ENCODE results near the gene PAX2. TPM values are rescaled to one million over a fixed set of nuclear protein-coding genes. Genes with fewer than 3 reads are reported as not detected.

The PAX2 gene
- total RNA-seq, 1 donor from 2014 or later: 4.4 TPM

GRCh38 chr10:100827819-100828737, 82.7 kb downstream of the PAX2 start:
- H3K36me3 Mint-ChIP-seq: no peaks in the 10 kb centered on the region
- peak; percentile 48 for TF ChIP-seq CTCF (conservative IDR thresholded peaks at IDR 0.05)
- H3K9me3 Mint-ChIP-seq: no peaks in the 10 kb centered on the region
- peak overlapping the region; percentile 87 for H3K4me3 Mint-ChIP-seq
- peaks cover 59% of the 10 kb centered on the region for H3K27me3 Mint-ChIP-seq
- peaks cover 14% of the 10 kb centered on the region for H3K4me1 Mint-ChIP-seq (ENCODE audit: unreplicated experiment)
- DNase-seq (ENCODE audit: extremely low spot score, unreplicated experiment): no peak
- peak overlapping the region; percentile 57 for H3K27ac Mint-ChIP-seq

DNA sequence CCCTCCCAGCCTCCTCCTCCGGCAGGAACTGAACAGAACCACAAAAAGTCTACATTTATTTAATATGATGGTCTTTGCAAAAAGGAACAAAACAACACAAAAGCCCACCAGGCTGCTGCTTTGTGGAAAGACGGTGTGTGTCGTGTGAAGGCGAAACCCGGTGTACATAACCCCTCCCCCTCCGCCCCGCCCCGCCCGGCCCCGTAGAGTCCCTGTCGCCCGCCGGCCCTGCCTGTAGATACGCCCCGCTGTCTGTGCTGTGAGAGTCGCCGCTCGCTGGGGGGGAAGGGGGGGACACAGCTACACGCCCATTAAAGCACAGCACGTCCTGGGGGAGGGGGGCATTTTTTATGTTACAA, 83.3 kb downstream of the PAX2 start:
- TF ChIP-seq CTCF (conservative IDR thresholded peaks at IDR 0.05): no peak
- H3K4me1 Mint-ChIP-seq (ENCODE audit: unreplicated experiment): peaks cover 14% of the 10 kb centered on the region
- peak overlapping the region; percentile 57 for H3K27ac Mint-ChIP-seq
- H3K4me3 Mint-ChIP-seq: peak overlapping the region; percentile 87
- no peak for DNase-seq (ENCODE audit: extremely low spot score, unreplicated experiment)
- no peaks in the 10 kb centered on the region for H3K9me3 Mint-ChIP-seq
- peaks cover 53% of the 10 kb centered on the region for H3K27me3 Mint-ChIP-seq
- no peaks in the 10 kb centered on the region for H3K36me3 Mint-ChIP-seq

DNA sequence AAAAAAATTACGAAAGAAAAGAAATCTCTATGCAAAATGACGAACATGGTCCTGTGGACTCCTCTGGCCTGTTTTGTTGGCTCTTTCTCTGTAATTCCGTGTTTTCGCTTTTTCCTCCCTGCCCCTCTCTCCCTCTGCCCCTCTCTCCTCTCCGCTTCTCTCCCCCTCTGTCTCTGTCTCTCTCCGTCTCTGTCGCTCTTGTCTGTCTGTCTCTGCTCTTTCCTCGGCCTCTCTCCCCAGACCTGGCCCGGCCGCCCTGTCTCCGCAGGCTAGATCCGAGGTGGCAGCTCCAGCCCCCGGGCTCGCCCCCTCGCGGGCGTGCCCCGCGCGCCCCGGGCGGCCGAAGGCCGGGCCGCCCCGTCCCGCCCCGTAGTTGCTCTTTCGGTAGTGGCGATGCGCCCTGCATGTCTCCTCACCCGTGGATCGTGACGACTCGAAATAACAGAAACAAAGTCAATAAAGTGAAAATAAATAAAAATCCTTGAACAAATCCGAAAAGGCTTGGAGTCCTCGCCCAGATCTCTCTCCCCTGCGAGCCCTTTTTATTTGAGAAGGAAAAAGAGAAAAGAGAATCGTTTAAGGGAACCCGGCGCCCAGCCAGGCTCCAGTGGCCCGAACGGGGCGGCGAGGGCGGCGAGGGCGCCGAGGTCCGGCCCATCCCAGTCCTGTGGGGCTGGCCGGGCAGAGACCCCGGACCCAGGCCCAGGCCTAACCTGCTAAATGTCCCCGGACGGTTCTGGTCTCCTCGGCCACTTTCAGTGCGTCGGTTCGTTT, 83.9 kb downstream of the PAX2 start:
- H3K27me3 Mint-ChIP-seq: peaks cover 47% of the 10 kb centered on the region
- no peak for DNase-seq (ENCODE audit: extremely low spot score, unreplicated experiment)
- H3K4me1 Mint-ChIP-seq (ENCODE audit: unreplicated experiment): peaks cover 14% of the 10 kb centered on the region
- no peaks in the 10 kb centered on the region for H3K9me3 Mint-ChIP-seq
- H3K4me3 Mint-ChIP-seq: peak overlapping the region; percentile 87
- no peaks in the 10 kb centered on the region for H3K36me3 Mint-ChIP-seq
- TF ChIP-seq CTCF (conservative IDR thresholded peaks at IDR 0.05): no peak
- no peak overlapping the region for H3K27ac Mint-ChIP-seq

- TF ChIP-seq CTCF (conservative IDR thresholded peaks at IDR 0.05): no peak
- Mint-ChIP-seq H3K36me3 (no peaks in the 10 kb centered on the region), H3K27ac (no peak overlapping the region), H3K9me3 (no peaks in the 10 kb centered on the region), H3K4me3 (peak overlapping the region; percentile 81), H3K4me1 (ENCODE audit: unreplicated experiment) (peaks cover 14% of the 10 kb centered on the region), H3K27me3 (peaks cover 39% of the 10 kb centered on the region)
- DNase-seq (ENCODE audit: extremely low spot score, unreplicated experiment): no peak
Observed at GRCh38 chr10:100829933-100830727, 84.7 kb downstream of the PAX2 start.

- H3K36me3 Mint-ChIP-seq: no peaks in the 10 kb centered on the region
Observed at GRCh38 chr10:100830728-100831111, 85.3 kb downstream of the PAX2 start.

More at GRCh38 chr10:100830728-100831111, 85.3 kb downstream of the PAX2 start:
- H3K4me3 Mint-ChIP-seq: peak overlapping the region; percentile 81
- no peak for TF ChIP-seq CTCF (conservative IDR thresholded peaks at IDR 0.05)
- H3K9me3 Mint-ChIP-seq: no peaks in the 10 kb centered on the region
- peaks cover 33% of the 10 kb centered on the region for H3K27me3 Mint-ChIP-seq
- no peak for DNase-seq (ENCODE audit: extremely low spot score, unreplicated experiment)
- peaks cover 14% of the 10 kb centered on the region for H3K4me1 Mint-ChIP-seq (ENCODE audit: unreplicated experiment)
- no peak overlapping the region for H3K27ac Mint-ChIP-seq
